NCI-H460 (cell line): ENCODE measurements around the gene PKD2L1. TPM values are rescaled to one million over a fixed set of nuclear protein-coding genes. Genes with fewer than 3 reads are reported as not detected.
A peak's percentile ranks its signal among the peaks of the same experiment; 100 is the strongest.

Experiments
- DNase-seq: peaks from one replicate; pipeline ENCODE4 v3.0.0-alpha.2; 2016; ENCODE audit warnings: low read depth; ENCODE audit errors: extremely low read depth
- total RNA-seq: library from RNA; depleted of rRNA; stranded (reverse); fragments of >200 nt; shearing (Covaris generic); gene quantifications from 2 replicates; pipeline ENCODE4 v1.2.3, GENCODE V29; 2014

The PKD2L1 gene
- total RNA-seq, 1 experiment from 2014 or later: 0.05 TPM

GRCh38 chr10:100356067-100357017, 26.3 kb upstream of the PKD2L1 start:
- no peak for DNase-seq

- DNase-seq: no peak
These were observed 25.1 kb upstream of the PKD2L1 start for GRCh38 chr10:100355086-100355485.

GRCh38 chr10:100353770-100354485, 23.9 kb upstream of the PKD2L1 start:
- DNase-seq: no peak

GRCh38 chr10:100350914-100351485, 21.0 kb upstream of the PKD2L1 start:
- DNase-seq: no peak

- no peak for DNase-seq
These were observed 19.6 kb upstream of the PKD2L1 start for GRCh38 chr10:100349672-100350071.

GRCh38 chr10:100349087-100349486, 19.1 kb upstream of the PKD2L1 start:
- no peak for DNase-seq

- DNase-seq: no peak
These were observed 18.4 kb upstream of the PKD2L1 start for GRCh38 chr10:100348389-100348927.

- no peak for DNase-seq
These were observed 17.7 kb upstream of the PKD2L1 start for GRCh38 chr10:100347568-100348195.

GRCh38 chr10:100346765-100347567, 16.9 kb upstream of the PKD2L1 start, which contains the start of gene SCD:
SCD (plus strand) TSS chr10:100347233; CDS start chr10:100347505, 272 bp downstream.
- DNase-seq: peak; percentile 96

- DNase-seq: no peak
These were observed 16.3 kb upstream of the PKD2L1 start for GRCh38 chr10:100346351-100346764.

- DNase-seq: peak; percentile 34
These were observed 15.7 kb upstream of the PKD2L1 start for GRCh38 chr10:100345570-100346330.

- no peak for DNase-seq
These were observed 14.3 kb upstream of the PKD2L1 start for GRCh38 chr10:100344241-100344788.

- DNase-seq: no peak
These were observed 12.6 kb upstream of the PKD2L1 start for GRCh38 chr10:100342627-100342972.

- peak; percentile 70 for DNase-seq
These were observed 12.1 kb upstream of the PKD2L1 start for GRCh38 chr10:100341953-100342626.

GRCh38 chr10:100340948-100341847, 11.2 kb upstream of the PKD2L1 start:
- no peak for DNase-seq

GRCh38 chr10:100339236-100339635, 9.2 kb upstream of the PKD2L1 start:
- no peak for DNase-seq

- peak; percentile 70 for DNase-seq
These were observed 8.5 kb upstream of the PKD2L1 start for GRCh38 chr10:100338434-100339036.
